ENCODE measurements around the gene UBL4A.

Gene UBL4A

DNA sequence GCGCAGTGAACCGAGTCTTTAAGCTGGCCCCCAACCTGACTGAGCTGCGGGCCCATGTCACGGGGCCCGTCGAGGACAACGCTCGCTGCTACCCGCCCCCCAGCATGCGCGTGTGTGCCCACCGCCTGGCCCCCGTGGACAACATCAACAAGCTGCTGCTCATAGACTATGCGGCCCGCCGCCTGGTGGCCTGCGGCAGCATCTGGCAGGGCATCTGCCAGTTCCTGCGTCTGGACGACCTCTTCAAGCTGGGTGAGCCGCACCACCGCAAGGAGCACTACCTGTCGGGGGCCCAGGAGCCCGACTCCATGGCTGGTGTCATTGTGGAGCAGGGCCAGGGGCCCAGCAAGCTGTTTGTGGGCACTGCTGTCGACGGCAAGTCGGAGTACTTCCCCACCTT is 26.1 kb downstream of the UBL4A start:
- no peak for DNase-seq

DNA sequence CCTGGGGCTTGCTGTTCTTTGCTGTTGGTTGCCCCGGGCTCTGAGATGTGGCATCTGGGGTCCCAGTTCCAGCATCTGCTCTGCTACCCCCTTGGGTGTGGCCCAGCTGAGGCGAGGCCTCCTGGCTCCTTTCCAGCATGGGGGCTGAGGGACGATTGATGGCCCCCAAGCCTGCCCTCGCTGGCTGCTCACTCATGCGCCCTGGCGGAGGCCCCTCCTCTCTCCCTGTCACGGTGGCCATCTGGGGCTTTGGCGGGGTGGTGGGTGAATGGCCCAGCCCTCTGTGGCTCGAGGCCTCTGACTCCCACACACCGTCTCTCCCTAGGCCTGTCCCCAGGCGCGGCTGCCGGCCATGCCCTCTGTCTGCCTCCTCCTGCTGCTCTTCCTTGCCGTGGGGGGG is 26.6 kb downstream of the UBL4A start:
- DNase-seq: no peak

DNA sequence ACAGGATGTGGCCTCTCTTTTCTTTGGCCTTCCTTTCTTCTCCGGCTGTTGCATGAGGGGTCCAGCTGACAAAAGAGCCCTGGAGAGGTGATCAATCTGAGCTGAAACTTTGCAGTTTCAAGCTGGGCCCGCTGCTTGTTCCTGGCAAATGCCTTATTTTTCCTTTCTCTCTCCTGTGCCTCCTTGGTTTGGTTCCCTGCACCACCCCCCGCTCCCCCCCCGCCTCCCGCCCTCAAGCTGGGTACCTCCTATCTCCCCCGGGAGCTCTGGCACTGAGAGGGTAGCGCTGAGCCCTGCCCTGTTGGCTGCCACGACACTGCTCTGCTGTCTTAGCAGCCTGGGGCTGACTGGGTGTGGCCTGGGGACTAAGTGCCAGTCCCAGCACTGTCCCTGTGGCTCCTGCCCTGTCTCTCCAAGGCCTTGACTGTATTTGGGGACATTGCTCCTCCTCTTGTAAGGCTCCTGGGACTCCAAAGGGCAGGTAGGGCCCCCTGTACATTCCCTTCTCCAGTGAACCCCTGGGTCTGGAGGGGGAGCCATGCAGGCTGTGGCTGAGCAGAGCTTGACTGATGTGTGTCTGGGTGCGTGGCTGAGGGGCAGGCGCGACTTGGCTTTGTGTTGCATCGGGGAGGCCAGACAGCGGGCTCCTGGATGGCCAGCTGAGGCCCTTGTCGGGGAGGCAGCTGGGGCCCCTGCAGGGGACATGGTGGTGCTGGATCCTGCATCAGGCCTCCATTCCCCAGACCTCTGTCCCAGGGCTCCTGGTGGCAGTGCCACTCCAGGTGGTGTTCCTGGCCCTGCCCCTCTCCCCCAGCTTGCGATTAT is 27.2 kb downstream of the UBL4A start:
- DNase-seq: no peak

DNA sequence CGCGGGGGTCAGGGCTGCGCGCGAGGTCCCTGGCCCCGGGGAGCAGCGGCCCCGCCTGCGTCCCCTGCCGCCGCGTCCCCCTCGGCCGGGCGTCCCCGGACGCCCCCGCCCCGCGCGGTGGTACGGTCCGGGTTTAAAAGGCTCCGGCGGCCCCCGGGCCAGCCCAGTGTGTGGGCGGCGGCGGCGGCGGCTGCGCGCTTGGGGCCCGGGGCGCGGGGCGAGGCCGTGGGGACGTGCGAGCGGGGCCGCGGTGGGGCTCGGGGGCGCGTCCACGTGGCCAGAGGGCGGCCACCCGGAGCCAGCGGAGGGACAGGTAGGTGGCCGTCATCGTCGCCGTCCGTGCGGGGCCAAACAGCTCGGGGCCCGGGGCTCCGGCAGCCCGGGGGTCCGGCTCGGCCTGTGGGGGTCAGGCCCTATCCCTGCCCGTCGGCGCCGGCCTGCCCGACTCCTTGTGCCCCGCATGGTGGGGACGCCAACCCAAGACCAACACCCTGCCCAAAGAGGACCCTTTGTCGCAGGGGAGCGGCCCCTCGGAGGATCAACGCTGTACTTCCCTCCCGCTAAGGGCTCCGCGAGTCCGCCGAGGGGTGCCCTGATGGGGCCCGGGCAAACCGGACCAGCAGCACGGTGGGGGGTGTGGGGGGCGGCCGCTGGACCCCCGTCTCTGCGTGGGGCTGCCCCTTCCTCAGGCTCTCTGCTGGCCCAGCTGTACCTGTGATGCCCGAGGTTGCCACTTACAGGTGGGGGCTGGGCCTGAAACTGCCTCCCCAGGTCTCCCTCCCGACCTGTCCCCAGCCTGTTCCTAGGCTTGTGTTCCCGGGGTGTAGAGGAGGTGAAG is 28.1 kb downstream of the UBL4A start, which contains the start of gene PLXNA3:
Gene PLXNA3 (plus strand): TSS at position 166 of the 838 bp plus-strand sequence. CDS start 1,903 bp downstream, outside the sequence.
- DNase-seq: no peak

DNA sequence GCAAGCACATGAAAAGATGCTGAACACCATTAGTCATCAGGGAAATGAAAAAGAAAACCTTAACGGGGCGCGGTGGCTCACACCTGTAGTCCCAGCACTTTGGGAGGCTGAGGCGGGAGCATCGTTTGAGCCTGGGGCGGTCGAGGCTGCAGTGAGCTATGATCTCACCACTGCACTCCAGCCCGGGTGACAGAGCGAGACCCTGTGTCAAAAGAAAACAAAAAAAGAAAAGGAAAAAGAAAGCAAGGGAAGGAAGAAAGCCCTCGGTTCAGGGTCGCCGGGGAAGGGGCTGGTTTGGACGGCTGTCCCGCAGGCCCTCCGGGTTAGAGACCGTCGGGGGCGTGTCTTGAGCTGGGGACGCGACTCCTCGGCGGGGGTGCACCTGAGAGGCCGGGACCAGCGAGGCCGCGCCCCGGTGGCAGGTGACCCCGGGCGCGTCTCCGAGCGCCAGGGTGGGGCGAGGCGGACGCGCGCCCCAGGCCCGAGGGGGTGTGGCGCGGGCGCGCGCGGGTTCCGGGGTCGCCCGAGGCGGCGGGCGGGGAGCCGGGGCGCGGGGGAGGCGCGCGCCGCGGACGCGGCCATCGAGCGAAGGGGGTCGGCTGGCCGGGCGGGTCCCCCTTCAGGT is 28.8 kb downstream of the UBL4A start:
- DNase-seq: no peak

DNA sequence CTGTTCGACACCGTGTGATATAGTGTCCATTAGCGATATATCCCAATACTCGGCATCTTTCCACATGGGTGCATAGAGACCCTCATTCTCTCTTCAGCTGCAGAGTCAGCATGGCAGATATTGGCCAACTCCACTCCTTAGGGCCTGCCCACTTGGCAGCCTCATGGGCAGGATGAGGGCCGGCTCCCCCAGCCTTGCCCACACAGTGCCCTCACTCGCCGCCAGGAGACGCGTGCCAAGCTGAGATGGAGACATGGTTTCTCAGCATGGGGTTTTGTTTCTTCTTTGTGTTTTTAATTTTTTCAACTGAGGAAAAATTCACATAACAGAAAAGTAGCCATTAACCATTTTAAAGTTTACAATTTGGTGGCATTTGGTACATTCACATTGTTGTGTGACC is 33.6 kb downstream of the UBL4A start:
- no peak for DNase-seq

DNA sequence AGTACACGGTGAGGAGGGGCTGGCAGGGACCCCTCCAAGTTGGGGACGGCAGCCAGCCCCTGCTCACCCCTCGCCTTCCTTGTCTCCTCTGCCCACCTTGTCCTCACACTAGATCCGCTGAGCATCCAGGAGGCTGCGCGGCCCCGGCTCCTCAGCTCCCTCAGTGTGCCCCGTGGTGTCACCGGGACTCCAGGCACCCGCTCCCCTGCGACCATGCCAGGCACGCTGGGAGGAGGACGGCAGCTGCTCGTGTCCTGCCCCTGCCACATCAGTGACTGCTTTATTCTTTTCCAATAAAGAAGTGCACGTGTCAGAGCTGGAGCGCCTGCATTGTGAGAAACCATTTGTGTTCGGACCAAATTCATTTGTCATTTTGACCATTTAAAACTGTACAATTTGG is 36.1 kb downstream of the UBL4A start:
- DNase-seq: no peak

DNA sequence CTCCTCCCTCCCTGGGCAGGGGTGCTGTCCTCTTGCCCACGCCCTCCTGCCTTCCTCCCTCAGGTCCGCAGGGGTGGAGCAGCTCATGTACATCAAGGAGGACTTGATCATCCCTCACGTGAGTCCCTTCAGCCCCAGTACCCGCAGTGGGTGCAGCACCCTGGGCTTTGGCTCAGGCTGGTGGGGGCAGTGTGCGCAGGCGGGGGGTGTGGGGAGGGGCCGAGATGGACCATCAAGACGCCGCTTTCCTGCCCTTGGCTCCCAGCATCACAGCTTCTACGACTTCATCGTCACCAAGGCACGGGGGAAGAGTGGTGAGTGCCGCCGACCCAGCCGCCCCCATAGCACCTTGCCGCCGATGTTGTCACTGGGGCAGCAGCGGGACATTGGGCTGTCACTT is 36.8 kb downstream of the UBL4A start:
- no peak for DNase-seq

DNA sequence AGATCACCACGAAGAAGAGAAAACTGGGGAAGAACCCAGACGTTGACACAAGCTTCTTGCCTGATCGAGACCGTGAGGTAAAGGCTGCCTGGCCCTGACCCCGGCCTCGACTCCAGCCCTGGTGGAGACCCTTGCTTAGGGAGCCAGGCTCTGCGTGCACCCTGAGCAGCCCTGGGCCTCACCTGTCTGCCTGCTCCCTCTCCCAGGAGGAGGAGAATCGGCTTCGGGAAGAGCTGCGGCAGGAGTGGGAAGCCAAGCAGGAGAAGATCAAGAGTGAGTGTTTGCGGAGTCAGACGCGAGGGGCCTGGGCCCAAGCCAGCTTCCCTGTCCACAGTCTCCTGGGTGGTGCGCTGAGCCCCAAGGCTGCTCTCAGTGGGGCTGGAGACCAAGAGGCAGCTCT is 37.9 kb downstream of the UBL4A start:
- no peak for DNase-seq

DNA sequence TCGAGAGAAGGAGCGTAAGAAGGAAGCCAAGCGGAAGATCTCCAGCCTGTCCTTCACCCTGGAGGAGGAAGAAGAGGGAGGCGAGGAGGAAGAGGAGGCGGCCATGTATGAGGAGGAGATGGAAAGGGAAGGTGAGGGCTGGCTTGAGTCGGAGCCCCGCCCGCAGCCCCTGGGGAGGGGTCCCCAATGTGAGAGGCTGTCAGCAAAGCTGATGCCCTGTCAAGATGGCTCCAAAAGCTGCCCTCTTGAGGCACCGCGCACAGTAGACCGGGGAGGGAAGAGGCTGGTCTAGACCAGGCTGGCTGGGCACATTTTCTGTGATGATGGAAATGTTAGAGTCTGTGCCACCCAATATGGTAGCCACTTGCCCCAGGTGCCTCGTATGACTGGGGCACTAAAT is 40.0 kb downstream of the UBL4A start:
- no peak for DNase-seq

DNA sequence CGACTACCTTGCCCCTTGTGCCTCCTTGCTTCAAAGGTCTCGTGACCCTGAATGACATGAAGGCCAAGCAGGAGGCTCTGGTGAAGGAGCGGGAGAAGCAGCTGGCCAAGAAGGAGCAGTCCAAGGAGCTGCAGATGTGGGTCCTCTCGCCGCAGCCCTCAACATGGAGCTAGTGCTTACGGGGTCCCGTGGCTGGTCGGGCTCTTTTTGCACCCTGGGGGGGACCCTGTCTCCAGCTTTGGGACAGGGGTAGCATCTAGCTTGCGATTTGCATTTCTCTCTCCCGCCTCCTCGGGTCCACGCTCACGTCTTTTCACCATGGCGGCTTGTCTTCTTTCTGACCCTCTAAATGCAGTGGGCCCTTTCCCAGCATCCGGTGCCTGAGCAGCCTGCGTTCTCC is 40.6 kb downstream of the UBL4A start:
- DNase-seq: no peak

DNA sequence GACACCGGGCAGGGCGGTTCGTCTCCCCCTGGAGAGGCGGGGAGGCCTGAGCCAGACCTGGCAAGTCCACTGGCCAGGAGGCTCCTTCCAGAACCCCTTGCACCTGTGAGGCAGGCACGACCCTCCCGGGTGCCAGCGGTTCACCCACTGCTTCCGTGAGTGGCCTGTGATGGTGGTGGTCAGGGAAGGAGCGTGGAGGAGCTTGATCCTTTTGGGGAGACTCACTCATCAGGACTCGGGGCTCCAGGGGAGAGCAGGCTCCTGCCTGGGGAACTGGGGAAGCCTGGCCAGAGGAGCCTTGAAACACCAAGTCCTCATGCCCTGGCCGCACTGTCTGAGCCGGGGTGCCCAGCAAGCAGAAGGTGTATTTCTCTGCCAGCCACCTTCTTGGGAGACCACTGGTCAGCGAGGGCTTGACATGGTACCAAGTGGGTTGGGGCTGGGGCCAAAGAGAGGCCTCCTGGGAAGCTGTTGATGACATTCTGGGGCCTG is 41.6 kb downstream of the UBL4A start:
- no peak for DNase-seq

DNA sequence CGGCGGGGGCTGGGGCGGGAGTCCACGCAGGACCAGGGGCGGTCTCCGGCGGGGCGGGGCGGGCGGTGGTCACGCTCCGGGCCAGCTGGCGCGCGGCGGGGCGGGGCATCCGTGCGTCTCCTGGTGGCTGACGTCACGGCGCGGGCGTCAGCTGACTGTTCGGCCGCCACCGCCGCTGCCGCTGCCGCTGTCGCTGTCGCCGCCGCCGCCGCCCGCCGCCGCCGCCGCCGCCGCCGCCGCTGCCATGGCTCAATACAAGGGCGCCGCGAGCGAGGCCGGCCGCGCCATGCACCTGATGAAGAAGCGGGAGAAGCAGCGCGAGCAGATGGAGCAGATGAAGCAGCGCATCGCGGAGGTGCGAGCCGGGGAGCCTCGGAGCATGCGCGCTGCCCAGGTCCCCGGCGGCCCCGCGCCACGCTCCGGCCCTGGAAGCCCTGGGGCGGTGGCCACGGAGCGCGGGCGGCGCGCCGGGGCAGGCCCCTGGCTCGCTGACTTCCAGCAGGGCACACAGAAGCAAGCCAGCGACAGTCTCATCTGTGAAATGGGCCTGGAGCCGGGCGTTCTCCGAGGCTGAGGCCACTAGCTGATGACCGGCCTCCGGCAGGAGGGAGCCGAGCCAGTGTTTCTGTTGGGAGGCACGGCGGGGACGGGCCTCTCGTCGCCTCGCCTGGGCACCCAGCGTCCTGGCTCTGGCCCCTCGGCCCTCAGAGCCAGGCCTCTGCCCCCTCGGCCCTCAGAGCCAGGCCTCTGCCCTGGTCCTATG is 42.2 kb downstream of the UBL4A start, which contains the start of gene FAM50A:
Gene FAM50A (plus strand): TSS at position 150 of the 763 bp plus-strand sequence. CDS start 95 bp downstream, at position 245.
- peak; percentile 36 for DNase-seq

DNA sequence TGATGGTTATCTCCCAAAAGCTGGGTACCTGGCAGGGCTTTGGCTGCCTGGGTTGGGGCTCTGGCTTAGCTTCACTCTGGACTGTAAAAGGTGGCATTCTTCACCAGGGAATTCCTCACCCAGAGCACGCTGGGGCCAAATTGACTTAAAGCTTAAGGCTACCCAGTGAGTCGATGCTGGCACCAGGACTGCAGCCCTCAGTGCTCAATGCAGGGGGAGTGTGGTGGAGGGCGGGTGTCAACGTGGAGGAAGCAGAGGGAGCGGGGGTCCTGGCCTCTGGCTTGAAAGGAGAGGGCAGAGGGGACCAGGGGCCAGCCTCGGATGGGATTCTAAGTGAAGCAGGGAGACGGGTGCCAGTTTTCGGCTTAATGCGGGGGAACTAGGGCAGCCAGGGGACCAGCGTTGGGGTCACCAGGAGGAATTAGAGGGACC is 42.9 kb downstream of the UBL4A start:
- DNase-seq: no peak

DNA sequence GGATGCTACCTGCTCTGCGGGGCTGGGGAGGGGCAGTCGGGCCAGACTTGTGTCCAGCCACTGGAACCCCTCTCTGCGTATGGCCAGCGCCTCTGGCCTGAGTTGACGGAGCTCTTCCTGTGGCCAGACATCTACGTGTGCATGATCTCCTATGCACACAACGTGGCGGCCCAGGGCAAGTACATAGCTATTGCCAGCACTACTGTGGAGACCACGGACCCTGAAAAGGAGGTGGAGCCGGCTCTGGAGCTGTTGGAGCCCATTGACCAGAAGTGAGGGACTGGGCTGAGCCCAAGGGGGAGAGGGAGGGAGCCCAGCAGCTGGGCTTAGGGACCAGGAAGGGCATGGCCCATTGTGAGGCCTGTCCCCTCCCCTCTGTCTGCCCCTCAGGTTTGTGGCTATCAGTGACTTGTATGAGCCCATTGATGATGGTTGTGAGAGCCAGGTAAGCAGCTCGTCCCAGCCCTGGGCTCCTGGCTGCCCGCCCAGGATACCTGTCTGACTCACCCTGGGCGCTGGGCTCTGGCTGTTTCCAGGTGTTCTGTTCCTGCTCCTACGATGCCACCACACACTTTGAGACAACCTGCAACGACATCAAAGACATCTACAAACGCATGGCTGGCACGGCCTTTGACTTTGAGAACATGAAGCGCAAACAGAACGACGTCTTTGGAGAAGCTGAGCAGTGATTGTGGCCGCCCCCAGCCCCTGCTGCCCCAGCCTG is 44.3 kb downstream of the UBL4A start:
- DNase-seq: no peak

DNA sequence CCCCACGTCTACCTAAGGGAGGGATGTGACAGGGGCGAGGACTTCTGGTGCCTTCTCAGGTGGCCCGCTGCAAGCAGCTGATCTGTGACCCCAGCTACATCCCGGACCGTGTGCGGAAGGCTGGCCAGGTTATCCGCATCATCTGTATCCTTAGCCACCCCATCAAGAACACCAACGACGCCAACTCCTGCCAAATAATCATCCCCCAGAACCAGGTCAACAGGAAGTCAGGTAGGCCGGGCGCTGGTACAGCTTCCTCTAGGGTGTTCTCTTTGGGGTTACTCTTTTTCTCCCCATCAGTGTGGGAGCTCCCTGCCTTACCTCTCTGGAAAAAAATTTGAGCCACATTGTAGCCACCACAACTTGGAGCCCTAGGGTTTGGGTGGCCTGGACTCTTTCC is 44.9 kb downstream of the UBL4A start:
- no peak for DNase-seq

DNA sequence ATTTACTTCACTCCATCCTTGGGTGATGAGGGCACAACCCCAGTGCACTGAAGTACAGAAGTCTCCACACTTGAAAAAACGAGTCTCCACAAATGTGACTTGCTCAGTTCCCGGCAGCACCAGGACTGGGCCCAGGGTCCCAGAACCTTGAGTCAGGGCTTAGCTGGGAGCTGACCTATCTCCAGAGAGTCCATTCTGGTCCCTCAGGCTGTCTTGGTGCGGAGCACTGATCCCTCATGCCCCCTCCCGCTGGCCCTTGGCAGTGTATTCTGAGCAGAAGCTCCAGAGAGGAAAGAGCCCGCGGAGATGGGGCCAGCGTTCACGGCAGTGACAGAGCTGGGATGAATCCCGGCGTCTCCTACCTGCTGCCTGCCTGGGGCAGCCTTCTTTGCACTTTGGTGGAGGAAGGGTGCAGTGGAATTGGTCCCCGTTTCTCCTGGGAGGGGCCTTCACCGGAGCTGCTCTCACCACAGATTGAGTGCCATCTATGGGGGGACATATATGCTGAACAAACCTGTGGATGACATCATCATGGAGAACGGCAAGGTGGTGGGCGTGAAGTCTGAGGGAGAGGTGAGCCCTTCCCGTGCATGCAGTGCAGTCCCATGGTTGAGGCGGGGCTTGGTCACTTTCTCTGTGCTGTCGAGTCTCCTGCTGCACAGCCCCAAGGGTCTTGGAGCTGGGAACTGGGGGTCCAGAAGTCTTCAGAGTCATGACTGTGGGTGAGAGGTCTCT is 45.6 kb downstream of the UBL4A start:
- DNase-seq: no peak

DNA sequence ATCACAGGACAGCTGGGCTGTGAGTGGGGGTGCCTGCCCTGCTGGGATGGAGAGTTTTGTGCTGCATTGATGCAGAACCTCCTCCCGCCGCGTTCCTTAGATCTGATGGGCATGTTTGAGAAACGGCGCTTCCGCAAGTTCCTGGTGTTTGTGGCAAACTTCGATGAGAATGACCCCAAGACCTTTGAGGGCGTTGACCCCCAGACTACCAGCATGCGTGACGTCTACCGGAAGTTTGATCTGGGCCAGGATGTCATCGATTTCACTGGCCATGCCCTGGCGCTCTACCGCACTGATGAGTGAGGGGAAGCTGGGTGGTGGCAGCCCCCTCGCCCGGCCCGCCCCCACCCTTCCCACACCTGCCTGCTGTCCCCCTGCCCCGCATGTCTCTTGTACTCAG is 46.6 kb downstream of the UBL4A start:
- DNase-seq: no peak

DNA sequence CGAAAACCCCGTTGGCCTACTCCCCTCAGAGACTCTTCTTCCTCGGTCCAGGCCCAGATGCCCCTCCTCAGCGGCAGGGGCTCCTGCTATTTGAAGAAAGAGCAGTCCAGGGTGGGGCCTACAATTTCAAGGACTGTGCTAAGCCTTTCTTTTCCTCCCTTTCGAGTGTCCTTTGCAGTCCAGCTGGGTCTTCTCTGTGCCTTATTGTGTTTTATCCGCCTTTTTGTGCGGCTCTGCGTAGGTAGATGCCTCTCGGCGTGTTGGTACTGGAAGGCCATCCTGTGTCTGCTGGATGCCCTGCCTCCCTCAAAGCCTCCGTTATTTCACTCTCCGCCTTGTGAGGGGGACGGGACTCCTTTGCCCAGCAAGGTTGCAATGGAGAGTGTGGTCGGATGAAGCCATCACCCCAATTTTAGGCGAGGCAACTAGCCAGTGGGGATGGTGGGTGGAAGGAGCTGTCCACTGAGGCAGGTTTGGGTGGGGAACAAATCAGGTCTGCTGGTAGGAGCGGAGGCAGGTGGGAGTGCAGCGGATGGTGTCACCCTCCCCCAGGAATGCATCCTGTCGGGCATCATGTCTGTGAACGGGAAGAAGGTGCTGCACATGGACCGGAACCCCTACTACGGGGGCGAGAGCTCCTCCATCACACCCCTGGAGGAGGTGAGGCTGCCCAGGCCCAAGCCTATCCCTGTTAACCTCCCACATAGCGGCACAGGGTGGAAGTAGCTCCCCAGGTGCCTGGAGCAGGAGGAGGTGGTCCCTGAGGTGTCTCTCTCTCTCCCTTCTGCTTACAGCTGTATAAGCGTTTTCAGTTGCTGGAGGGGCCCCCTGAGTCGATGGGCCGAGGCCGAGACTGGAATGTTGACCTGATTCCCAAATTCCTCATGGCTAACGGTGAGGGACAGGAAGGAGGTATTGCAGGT is 48.2 kb downstream of the UBL4A start:
- no peak for DNase-seq
